ENCODE results near the gene DMRTC2.

DMRTC2 gene

DNA sequence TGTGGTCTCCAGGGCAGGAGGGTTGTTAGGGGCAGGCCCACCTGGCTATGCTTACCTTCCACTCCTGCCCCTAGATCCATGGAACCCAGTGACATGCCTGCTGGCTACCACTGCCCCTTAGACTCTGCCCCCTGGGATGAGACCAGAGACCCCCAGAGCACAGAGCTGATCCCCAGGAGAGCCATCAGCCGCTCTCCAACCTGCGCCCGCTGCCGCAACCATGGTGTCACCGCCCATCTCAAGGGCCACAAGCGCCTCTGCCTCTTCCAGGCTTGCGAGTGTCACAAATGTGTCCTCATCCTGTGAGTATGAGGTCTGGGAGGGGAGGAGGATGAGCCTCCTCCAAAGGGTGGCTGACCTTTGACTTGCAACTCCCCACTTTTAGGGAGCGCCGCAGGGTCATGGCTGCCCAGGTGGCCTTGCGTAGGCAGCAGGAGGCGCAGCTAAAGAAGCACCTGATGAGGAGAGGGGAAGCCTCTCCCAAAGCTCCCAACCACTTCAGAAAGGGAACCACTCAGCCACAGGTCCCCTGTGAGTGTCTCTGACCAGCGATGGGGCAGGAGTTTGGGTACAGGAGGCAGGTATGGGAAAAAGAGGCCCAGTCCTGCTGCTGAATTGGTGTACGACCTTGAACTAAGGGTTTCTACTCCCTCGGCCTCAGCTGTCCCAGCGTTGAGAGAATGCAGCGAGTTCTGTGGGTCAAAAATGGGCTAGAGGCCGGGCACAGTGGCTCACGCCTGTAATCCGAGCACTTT is 2.7 kb downstream of the DMRTC2 start:
- no peak for DNase-seq (ENCODE audit: low spot score)

DNA sequence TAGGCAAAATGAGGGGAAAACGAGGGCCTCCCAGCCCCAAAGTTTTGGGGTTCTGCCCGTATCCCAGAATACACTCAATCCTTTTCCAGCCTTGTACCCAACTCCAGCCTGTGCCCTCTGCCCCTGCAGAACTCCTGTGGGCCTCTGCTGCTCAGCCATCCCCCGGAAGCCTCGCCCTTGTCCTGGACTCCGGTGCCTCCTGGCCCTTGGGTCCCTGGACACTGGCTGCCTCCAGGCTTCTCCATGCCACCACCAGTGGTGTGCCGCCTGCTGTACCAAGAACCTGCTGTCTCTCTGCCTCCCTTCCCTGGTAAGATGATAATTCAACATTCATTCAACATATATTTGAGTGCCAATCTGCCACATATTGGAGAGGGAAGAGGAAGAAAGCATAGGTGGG is 3.8 kb downstream of the DMRTC2 start:
- DNase-seq (ENCODE audit: low spot score): no peak

DNA sequence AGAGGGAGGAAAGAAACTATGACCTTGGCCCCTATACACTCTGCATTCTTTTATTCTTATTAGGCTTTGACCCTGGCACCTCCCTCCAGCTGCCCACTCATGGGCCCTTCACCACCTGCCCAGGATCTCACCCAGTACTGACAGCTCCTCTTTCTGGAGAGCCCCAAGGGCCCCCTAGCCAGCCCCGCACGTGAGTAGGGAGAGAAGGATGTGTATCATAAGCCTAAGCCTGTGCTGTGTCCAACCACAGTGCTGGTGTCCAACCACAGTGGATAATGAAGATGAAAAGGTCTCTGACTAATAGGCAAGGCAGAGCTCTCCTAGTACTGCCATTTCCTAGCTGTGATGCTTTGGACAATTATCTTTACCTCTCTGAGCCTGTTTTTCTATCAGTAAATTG is 4.2 kb downstream of the DMRTC2 start:
- no peak for DNase-seq (ENCODE audit: low spot score)

DNA sequence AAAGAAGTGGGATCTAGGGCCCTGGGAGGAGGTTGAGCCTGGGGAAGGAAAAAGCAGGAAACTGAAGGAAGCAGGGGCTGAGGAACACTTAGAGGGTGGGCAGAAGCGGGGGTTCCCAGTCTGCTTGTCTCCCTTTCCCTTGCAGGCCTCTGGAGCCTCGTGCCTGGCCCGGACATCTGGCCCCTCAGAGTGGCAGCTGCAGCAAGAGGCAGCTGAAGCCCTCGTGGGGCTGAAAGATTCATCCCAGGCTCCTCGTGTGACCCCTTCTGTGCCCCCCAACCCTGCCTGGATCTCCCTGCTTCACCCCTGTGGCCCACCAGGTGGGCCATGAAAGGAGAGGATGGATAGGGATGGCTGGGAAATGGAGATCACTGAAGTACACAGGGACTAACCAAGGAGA is 5.5 kb downstream of the DMRTC2 start:
- no peak for DNase-seq (ENCODE audit: low spot score)

DNA sequence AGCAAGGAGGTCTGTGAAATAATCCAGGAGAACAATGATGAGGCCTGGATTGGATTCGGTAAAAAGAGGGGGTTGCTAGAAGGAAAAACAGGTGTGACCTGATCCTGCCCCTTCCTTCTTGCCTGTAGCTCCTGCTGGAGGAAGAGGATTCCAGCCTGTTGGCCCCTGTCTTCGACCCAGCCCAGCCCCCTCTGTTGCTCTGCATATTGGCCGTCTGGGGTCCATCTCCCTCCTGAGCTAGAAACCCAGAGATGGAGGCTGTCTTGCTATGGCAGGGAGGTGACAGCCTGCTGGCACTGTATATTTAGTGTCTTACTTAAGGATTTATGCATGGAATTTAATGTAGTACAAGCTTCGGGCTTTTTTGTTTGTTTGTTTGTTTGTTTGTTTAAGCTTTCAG is 6.6 kb downstream of the DMRTC2 start:
- no peak for DNase-seq (ENCODE audit: low spot score)

DNA sequence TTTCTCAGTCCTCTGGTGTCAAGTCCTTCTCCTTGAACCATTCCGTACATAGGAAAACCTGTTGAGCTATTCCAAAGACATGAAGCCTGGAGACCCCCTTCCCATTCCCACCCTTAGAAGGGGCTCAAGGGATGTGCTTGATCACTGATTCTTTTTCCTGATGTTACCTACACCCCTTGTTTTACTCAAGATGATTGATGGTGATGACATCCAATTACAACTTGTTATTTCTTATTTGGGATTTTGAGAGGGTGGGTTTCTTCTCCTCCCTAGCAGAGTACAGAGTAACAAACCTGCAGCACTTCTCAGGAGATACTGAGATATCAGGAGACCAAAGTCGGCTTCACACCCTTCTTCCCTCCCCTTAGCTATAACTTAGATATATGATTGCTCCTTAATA is 8.5 kb downstream of the DMRTC2 start:
- DNase-seq (ENCODE audit: low spot score): no peak

DNA sequence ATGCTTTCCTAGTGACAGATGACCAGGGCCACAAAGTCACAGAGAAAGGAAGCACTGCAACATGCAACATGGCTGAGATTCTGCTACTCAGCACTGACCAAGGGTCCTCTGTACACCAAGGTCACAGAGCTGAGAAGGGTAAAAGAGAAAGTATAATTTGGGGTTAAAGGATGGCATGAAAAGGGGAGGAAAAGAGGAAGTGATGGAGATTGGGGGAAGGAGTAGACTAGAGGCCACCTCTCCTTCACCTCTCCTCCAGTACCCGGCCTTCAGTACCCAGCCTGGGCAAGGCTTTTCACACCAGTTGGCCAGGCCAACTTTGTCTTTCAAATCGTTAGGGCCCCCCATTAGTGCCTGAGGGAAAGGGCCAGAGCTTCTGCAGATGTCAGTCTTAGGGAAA is 8.9 kb downstream of the DMRTC2 start:
- no peak for DNase-seq (ENCODE audit: low spot score)

DNA sequence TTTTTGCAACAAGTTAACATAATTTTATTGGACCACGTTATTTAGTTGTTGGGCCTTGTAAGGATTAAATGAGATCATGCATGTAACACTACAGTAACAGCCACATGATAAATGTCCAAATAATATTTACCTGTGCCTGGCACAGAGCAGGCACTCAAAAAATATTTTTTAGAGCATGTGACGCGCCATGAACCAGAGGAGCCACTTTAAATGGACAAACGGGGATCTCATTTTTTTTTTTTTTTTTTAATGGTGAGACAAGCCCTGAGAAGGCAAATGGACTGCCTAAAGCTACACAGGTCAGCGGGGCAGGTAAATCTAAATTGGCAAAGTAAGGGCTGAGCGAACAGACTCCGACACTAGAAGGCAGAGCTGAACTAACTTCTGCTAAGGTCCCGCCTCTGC is 14.4 kb downstream of the DMRTC2 start:
- no peak for DNase-seq (ENCODE audit: low spot score)

DNA sequence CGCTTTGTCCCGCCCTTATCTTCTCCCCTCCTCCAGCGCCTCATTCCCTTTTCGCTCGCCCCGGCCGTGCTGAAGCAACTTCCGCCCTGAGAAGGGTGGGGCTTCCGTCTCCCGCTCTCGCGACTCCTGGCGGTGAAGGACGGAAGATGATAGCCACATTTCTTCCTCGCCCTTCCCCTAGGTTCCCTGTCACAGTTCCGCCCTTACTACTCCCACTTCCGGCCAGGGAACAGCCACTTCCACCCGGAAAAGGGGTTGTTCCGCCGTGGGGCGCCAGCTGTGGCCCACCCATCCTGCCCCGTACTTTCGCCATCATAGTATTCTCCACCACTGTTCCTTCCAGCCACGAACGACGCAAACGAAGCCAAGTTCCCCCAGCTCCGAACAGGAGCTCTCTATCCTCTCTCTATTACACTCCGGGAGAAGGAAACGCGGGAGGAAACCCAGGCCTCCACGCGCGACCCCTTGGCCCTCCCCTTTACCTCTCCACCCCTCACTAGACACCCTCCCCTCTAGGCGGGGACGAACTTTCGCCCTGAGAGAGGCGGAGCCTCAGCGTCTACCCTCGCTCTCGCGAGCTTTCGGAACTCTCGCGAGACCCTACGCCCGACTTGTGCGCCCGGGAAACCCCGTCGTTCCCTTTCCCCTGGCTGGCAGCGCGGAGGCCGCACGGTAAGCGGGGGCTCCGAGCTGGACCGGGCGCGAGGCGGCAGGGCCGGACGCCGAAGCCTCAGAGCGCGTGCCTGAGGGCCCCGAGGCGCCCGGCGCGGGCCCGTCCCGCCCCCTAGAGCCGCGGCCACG is 15.0 kb downstream of the DMRTC2 start, which contains the start of gene RPS19:
Gene RPS19, plus strand, starts transcription at position 638 of the 801 bp plus-strand sequence. CDS start 520 bp downstream, outside the sequence.
- DNase-seq (ENCODE audit: low spot score): peak; percentile 95

DNA sequence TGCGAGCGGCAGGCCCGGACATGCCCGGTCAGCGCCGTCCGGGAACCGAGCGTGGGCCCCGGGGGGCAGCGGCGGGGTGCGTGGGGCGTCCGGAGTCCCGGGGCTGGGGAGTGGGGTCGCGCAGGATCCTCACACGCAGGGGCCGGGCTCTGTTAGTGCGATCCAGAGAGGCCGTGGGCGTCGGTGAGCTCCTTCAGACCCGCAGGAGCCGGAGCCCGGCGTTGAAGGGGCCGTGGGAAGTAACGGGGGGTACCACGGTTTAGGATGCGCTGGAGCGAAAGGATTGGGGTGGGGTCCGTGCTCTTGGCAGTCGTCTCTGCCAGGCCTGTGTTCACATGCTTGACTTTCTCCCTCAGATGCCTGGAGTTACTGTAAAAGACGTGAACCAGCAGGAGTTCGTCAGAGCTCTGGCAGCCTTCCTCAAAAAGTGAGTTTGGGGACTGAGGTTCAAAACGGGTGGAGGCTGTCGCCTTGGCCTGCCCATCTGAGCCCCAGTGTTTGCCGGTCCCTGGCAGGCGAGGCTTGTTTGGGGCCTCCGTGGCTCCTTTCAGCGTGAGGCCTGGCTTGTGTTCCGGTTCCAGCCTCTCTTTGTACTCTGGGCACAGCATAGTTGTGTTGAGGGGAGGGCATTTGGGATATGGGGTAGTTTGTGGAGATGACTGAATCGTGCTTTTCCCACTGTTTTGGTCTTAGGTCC is 15.7 kb downstream of the DMRTC2 start:
- DNase-seq (ENCODE audit: low spot score): no peak

DNA sequence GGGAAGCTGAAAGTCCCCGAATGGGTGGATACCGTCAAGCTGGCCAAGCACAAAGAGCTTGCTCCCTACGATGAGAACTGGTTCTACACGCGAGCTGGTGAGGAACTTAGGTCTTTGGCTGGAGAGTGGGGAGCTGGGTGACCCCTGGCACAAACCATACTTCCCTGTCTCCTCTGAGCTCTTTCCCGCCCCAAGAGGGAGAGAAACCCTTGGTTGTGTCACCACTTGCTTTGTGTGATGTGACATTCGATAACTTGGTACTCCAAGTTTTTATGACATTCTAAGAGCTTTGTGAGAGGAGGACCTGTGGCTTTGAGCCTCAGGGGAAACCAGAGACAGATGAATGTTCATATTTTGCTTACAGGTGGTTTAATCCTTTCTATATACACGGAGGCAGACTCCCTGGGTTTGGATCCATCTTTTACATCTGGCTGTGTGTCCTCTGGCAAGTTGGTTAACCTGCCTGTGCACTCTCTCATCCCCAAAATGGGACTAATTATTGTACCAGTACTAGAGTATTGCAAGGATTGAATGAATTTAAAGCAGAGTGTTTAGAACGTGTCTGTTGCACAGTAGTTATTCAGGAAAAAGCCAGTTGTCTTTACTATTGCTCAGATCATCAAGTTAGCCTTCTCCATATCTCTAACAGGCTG is 16.4 kb downstream of the DMRTC2 start:
- DNase-seq (ENCODE audit: low spot score): no peak

DNA sequence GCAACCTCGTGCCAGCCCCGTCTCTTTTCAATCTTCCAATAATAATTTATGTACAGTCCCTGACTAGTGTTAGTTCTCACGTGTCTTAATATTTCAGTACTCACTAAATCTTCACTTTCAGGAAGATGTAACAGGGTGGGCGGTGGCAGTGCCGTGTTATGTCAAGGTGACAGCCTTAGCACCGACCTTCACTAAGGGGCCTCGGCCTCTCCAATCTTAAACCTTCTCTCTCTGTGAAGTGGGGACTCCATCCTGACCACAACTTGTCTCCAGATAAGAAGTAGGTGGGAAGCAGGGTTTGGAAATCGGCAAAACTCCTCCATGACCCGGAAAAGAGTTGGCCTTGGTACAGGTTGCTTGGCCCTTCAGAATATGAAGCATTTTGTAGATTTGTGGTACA is 17.0 kb downstream of the DMRTC2 start:
- DNase-seq (ENCODE audit: low spot score): no peak

DNA sequence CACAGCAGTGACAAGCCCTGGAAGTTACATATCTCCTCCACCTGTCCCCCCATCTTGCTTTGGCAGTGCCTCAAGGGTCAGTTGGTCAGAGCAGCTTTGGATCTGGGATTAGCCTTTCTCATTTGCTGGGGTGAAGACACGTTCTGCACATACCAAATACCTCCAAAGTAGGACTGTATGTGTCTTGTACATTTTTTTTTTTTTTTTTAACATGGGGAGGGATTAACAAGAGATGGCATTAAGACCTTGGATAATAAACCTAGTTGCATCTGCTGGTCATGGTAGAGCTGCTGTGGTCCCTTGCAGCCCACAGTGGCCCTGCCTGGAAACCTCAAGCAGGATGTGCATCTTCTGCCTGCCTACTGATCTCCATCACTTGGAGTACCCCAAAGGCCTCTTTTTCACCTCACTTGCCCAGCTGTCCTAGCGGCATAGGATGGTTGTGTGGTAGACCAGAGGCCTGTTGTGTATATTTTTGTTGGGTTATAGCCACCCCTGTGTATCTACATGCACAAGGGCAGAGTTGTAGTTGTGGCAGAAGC is 17.7 kb downstream of the DMRTC2 start:
- DNase-seq (ENCODE audit: low spot score): no peak

DNA sequence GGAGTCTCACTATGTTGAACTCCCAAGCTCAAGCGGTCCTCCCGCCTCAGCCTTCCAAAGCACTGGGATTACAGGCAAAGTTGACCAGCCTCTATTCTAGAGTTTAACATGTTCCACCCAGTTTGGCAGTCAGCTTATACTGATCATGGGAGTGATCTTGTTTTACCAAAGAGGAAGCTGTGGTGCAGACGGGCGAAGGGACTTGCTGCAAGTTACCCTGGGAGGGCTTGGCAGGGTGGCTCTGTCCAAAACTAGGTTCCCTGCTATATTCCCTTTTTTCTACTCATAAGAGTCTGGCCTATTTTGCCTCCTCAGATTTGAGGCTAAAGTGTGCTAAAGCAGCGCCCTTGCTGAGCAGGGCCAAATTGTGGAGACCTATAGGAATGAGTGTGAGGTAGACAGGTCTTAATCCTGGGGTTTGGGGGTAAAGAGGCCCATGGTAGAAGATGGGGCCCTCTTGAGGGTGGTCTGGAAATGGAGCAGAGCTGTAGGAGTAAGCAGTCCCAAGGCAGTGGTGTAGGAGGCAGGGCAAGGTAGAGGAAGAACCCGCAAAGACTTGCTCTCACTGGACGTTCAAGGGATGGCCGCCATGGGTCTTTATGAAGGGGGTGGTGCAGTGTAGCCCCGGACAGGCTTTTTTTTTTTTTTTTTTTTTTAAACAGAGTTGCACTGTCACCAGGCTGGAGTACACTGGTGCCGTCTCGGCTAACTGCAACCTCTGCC is 18.5 kb downstream of the DMRTC2 start:
- DNase-seq (ENCODE audit: low spot score): no peak

DNA sequence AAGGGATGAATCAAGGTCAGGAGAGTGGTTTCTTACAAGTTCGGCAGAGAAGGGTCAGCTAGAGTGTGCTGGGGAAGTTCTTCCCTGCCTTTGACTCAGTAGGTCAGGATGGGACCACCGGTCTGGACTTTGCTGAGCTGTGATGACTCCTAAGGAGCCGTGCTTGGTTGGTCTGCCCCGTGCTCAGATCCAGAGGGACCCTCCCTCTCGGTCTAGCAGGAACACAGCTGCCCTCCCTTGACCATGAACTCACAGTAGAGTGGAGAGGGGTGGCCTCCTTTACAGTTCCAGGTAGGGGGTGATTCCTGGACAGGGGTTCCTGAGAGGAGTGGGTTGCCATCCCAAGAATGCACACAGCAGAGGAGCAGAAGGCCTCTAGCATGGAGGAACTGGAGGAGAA is 19.5 kb downstream of the DMRTC2 start:
- no peak for DNase-seq (ENCODE audit: low spot score)

DNA sequence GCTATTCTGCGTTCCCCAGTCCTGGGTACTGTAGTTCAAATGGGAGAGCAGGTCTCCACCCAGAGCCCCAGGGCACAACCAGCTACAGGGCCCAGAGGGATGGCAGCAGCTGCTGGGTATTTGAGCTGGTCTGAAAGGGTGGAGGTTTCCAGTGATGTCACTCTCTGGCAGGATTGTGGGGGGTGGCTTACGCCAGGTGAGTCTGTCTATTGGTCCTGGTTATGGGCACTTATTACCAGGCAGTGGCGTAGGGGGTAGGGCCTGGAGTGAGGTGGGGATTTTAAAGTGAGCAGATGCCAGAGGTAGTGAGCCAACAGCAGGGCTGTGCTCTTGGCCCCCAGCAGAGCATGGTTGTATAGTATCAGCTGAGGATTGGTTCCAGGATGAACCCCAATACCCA is 21.4 kb downstream of the DMRTC2 start:
- DNase-seq (ENCODE audit: low spot score): no peak

DNA sequence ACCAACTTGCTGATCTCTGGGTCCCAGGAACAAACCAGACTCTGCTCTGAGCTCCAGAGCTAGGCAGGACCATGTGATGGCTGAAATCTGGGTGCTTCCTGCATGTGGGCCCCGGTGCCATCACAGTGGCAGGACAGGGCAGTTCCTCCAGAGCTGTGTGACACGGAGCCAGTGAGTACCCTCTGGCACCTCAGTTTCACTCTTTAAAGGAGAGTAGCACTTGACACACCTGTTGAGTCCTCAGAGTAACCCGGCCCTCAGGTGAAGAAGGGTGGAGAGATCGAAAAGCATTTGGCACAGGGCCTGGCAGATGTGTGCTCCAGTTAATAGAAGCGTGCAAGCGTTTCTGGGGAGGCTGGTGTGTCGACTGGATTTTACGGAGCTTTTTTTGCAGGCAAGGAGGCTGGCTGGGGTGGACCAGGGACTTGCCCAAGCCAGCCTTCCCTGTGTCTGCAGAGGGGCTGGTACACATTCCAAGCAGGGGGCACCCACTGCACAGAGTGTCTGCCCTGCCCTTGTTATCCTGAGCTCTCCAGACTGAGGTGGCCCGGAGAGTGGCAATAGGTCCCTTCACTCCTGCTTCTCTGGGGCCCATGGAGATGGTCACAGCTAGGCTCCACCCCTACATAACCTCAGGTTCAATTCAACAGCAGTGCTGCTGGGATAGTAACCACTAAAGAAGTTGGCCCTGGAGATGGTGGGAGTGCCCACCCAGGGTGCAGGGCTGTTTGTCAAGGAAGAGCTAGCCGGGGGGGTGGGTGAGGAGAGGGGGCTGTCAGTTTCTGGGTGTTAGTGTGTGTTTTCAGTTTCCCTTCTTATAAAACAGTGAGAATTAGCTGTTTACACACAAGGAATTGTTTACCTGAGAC is 23.5 kb downstream of the DMRTC2 start:
- no peak for DNase-seq (ENCODE audit: low spot score)

DNA sequence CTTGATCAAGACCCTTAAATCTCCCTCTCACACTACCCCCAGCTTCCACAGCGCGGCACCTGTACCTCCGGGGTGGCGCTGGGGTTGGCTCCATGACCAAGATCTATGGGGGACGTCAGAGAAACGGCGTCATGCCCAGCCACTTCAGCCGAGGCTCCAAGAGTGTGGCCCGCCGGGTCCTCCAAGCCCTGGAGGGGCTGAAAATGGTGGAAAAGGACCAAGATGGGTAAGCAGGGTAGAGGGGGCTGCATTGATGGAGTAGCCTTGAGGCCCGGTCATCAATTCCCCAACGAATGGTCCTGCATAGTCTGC is 24.1 kb downstream of the DMRTC2 start:
- DNase-seq (ENCODE audit: low spot score): no peak

DNA sequence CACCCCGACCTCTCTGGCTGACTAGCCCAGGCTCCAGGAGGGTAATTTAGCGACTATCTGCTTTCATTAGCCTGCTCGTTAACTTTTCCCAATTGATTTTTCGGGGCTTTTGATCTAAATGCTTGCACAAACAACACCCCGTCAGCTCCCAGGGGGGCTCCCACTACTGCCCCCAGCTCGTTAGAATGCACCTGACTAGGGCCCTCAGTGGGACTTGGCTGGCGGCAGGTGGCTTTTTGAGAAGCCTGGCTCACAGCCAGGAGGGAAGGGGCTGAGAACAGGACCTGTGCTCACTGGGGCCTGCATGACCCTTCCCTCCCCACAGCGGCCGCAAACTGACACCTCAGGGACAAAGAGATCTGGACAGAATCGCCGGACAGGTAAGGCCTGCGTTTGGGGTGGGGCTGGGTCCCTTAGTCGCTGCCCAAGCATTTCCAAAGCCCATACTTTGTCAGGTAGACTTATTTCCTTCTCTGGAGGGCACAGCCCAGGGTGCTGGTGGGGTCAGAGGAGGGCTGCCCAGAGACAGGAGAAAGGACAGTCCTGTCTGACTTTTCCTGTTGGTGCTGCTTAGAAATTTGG is 24.6 kb downstream of the DMRTC2 start:
- no peak for DNase-seq (ENCODE audit: low spot score)

DNA sequence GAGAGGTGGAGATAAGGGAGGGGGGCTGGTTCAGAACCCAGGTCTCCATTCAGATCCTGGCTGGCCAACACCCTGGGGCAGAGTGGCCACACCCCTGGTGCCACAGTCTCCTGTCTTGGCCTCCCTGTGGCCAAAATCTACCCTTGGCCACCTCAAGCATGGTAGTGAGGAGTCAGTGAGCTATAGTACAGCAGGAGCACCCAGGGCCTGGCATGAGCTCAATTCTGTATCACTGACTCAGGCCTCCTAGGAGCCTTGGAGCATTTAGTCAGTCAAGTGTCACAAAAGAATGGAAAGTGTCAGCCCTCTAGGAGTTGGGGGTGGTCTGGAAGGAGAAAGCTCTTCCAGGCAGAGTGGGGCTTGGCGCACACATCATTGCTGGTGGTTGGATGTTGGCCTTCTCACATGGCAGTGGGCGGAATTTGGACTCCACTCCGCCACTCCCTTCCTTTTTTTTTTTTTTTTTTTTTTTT is 25.6 kb downstream of the DMRTC2 start:
- no peak for DNase-seq (ENCODE audit: low spot score)

Measured in germinal center (tissue), 1 donor.